SK-N-SH treated with all-trans-retinoic acid at 6 μM for 48 hours (cell line): ENCODE measurements around the gene TMEM163.

Experiments used
- ATAC-seq: fragments of 200-7000 bp; cut with Tn5 transposase; 3 replicates; pipeline ENCODE4 v1.9.1; 2020; ENCODE audit warnings: mild to moderate bottlenecking, moderate library complexity
- ARNTL ChIP-seq: fragments of 450-650 bp; formaldehyde crosslinking; IDR thresholded peaks from 2 replicates; pipeline ENCODE4 v1.5.0; 2020; ENCODE audit warnings: low read depth, mild to moderate bottlenecking, moderate library complexity, borderline replicate concordance
- BACH2 ChIP-seq: fragments of 250-450 bp; sonication (Bioruptor Pico); IDR thresholded peaks from 2 replicates; pipeline ENCODE4 v1.9.0; 2021; ENCODE audit warnings: mild to moderate bottlenecking, borderline replicate concordance
- CREB5 ChIP-seq: fragments of 250-450 bp; sonication (Bioruptor Pico); IDR thresholded peaks from 2 replicates; pipeline ENCODE4 v1.5.1; 2020; ENCODE audit warnings: low read depth, mild to moderate bottlenecking, moderate library complexity
- CSDC2 ChIP-seq: fragments of 250-450 bp; sonication (Bioruptor Pico); IDR thresholded peaks from 2 replicates; pipeline ENCODE4 v1.5.0; 2020; ENCODE audit warnings: mild to moderate bottlenecking, moderate library complexity
- ESRRG ChIP-seq: fragments of 250-450 bp; sonication (Bioruptor Pico); IDR thresholded peaks from 2 replicates; pipeline ENCODE4 v1.6.1; 2021; ENCODE audit warnings: mild to moderate bottlenecking
- GLIS3 ChIP-seq: fragments of 250-450 bp; sonication (Bioruptor Pico); IDR thresholded peaks from 2 replicates; pipeline ENCODE4 v1.5.0; 2020; ENCODE audit warnings: mild to moderate bottlenecking, moderate library complexity
- ISL1 ChIP-seq: fragments of 250-450 bp; sonication (Bioruptor Pico); IDR thresholded peaks from 2 replicates; pipeline ENCODE4 v2.1.2; 2022; ENCODE audit warnings: mild to moderate bottlenecking, moderate library complexity
- OSR1 ChIP-seq: fragments of 250-450 bp; sonication (Bioruptor Pico); IDR thresholded peaks from 2 replicates; pipeline ENCODE4 v1.8.0; 2022; ENCODE audit warnings: moderate library complexity, mild to moderate bottlenecking, inconsistent platforms
- PATZ1 ChIP-seq: fragments of 250-450 bp; sonication (Bioruptor Pico); IDR thresholded peaks from 2 replicates; pipeline ENCODE4 v1.8.0; 2020; ENCODE audit warnings: mild to moderate bottlenecking, moderate library complexity, borderline replicate concordance
- POU6F1 ChIP-seq: fragments of 250-450 bp; sonication (Bioruptor Pico); IDR thresholded peaks from 2 replicates; pipeline ENCODE4 v1.8.0; 2021; ENCODE audit warnings: low read depth, mild to moderate bottlenecking, moderate library complexity, borderline replicate concordance
- RARB ChIP-seq: fragments of 250-450 bp; sonication (Bioruptor Pico); IDR thresholded peaks from 2 replicates; pipeline ENCODE4 v1.8.0; 2021; ENCODE audit warnings: mild to moderate bottlenecking, moderate library complexity
- SNAI2 ChIP-seq: fragments of 250-450 bp; sonication (Bioruptor Pico); IDR thresholded peaks from 2 replicates; pipeline ENCODE4 v1.5.0; 2020; ENCODE audit warnings: mild to moderate bottlenecking, moderate library complexity
- TOX ChIP-seq: fragments of 250-450 bp; sonication (Bioruptor Pico); IDR thresholded peaks from 2 replicates; pipeline ENCODE4 v1.8.0; 2021; ENCODE audit warnings: mild to moderate bottlenecking, moderate library complexity, borderline replicate concordance
- TSHZ2 ChIP-seq: fragments of 250-450 bp; sonication (Bioruptor Pico); IDR thresholded peaks from 2 replicates; pipeline ENCODE4 v1.5.0; 2020; ENCODE audit warnings: mild to moderate bottlenecking, moderate library complexity
- ZC3H10 ChIP-seq: fragments of 250-450 bp; sonication (Bioruptor Pico); IDR thresholded peaks from 2 replicates; pipeline ENCODE4 v1.5.1; 2021; ENCODE audit warnings: mild to moderate bottlenecking, moderate library complexity
- ZFP3 ChIP-seq: fragments of 250-450 bp; sonication (Bioruptor Pico); IDR thresholded peaks from 2 replicates; pipeline ENCODE4 v1.5.0; 2020; ENCODE audit warnings: mild to moderate bottlenecking, moderate library complexity
- ZFP30 ChIP-seq: fragments of 450-650 bp; formaldehyde crosslinking; IDR thresholded peaks from 2 replicates; pipeline ENCODE4 v1.5.0; 2022; ENCODE audit warnings: mild to moderate bottlenecking, moderate library complexity
- ZNF565 ChIP-seq: fragments of 450-650 bp; formaldehyde crosslinking; conservative IDR thresholded peaks from 2 replicates; pipeline ENCODE4 v1.5.0; 2020; ENCODE audit warnings: low read depth, mild to moderate bottlenecking, moderate library complexity
- ZNF70 ChIP-seq: fragments of 450-650 bp; formaldehyde crosslinking; IDR thresholded peaks from 2 replicates; pipeline ENCODE4 v1.5.0; 2020; ENCODE audit warnings: mild to moderate bottlenecking, moderate library complexity
- ZNF8 ChIP-seq: fragments of 450-650 bp; formaldehyde crosslinking; IDR thresholded peaks from 2 replicates; pipeline ENCODE4 v1.5.0; 2020; ENCODE audit warnings: mild to moderate bottlenecking, moderate library complexity
- TF ChIP-seq, protein P1 (sequence below): fragments of 250-450 bp; sonication (Bioruptor Pico); IDR thresholded peaks from 2 replicates; pipeline ENCODE4 v1.5.1; 2021; ENCODE audit warnings: mild to moderate bottlenecking, moderate library complexity

The TMEM163 gene

GRCh38 chr2:134454931-134455330 is 263.9 kb downstream of the TMEM163 start:
- ATAC-seq = no peak
- no peak for TF ChIP-seq ZC3H10
- TF ChIP-seq, protein P1, sequence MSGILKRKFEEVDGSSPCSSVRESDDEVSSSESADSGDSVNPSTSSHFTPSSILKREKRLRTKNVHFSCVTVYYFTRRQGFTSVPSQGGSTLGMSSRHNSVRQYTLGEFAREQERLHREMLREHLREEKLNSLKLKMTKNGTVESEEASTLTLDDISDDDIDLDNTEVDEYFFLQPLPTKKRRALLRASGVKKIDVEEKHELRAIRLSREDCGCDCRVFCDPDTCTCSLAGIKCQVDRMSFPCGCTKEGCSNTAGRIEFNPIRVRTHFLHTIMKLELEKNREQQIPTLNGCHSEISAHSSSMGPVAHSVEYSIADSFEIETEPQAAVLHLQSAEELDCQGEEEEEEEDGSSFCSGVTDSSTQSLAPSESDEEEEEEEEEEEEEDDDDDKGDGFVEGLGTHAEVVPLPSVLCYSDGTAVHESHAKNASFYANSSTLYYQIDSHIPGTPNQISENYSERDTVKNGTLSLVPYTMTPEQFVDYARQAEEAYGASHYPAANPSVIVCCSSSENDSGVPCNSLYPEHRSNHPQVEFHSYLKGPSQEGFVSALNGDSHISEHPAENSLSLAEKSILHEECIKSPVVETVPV (CRISPR knock-in tag) = no peak
- TF ChIP-seq GLIS3 (CRISPR knock-in tag) = no peak
- no peak for TF ChIP-seq ISL1 (CRISPR knock-in tag)
- no peak for TF ChIP-seq ESRRG (CRISPR knock-in tag)
- TF ChIP-seq TOX (CRISPR knock-in tag) = no peak
- no peak for TF ChIP-seq ZNF70 (CRISPR knock-in tag)
- no peak for TF ChIP-seq POU6F1
- no peak for TF ChIP-seq CREB5 (CRISPR knock-in tag)
- TF ChIP-seq ZFP3 (CRISPR knock-in tag) = no peak
- TF ChIP-seq PATZ1 (CRISPR knock-in tag) = no peak

- TF ChIP-seq SNAI2 (CRISPR knock-in tag) (no peak), ZNF8 (CRISPR knock-in tag) (no peak), CSDC2 (no peak), PATZ1 (CRISPR knock-in tag) (no peak), ZFP3 (CRISPR knock-in tag) (no peak), ZNF565 (no peak), RARB (CRISPR knock-in tag) (no peak), ZFP30 (no peak)
- TF ChIP-seq, protein P1 (CRISPR knock-in tag) = no peak
- ATAC-seq = no peak
Observed at GRCh38 chr2:134454426-134454825, 264.4 kb downstream of the TMEM163 start.

DNA sequence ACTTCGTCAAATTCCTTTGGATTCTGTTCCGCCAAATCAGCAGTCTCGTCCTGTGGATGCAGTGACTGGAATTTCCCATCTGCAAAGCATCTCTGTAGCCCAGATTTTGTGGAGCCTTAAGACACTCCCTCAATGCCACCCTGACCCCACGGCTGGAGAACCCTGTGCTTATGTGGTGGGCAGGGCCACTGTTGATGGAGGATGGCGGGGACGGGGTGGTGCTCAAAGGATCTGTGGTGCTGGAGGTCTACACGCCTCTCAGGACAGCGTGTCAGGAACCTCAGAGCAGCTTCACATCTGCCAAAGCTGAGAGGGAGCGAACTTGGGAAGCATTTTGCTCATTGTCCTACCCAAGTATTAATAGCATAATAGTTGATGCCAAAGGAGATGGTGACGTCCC is 264.8 kb downstream of the TMEM163 start:
- TF ChIP-seq GLIS3 (CRISPR knock-in tag) (no peak), ZNF70 (CRISPR knock-in tag) (no peak), TSHZ2 (no peak), BACH2 (no peak), ISL1 (CRISPR knock-in tag) (no peak), OSR1 (CRISPR knock-in tag) (no peak), SNAI2 (CRISPR knock-in tag) (no peak), RARB (CRISPR knock-in tag) (no peak), ESRRG (CRISPR knock-in tag) (no peak), CSDC2 (no peak), ZFP3 (CRISPR knock-in tag) (no peak), CREB5 (CRISPR knock-in tag) (no peak), ZC3H10 (no peak), ARNTL (CRISPR knock-in tag) (no peak)
- no peak for ATAC-seq
